Smooth muscle cell of the brain vasculature (primary cell): ENCODE data around the gene RUSF1.

Experiments
- DNase-seq: peaks from one replicate; pipeline ENCODE4 v3.0.0-alpha.2; 2012; ENCODE audit warnings: low read depth, low spot score

Gene RUSF1

GRCh38 chr16:31471241-31471874, 36.8 kb downstream of the RUSF1 start:
- no peak for DNase-seq

DNA sequence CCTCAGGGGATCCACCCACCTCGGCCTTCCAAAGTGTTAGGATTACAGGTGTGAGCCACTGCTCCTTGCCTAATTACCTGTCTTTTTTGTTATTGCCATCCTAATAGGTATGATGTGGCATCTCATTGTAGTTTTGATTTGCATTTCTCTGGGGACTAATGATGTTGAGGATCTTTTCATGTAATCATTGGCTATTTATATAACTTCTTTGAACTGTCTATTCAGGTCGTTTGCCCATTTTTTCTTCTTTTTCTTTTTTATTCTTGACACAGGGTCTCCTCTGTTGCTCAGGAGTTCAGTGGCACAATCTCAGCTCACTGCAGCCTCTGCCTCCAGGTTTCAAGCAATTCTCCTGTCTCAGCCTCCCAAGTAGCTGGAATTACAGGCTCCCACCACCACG, 37.6 kb downstream of the RUSF1 start:
- DNase-seq = no peak

GRCh38 chr16:31467858-31468257, 40.3 kb downstream of the RUSF1 start:
- no peak for DNase-seq

DNA sequence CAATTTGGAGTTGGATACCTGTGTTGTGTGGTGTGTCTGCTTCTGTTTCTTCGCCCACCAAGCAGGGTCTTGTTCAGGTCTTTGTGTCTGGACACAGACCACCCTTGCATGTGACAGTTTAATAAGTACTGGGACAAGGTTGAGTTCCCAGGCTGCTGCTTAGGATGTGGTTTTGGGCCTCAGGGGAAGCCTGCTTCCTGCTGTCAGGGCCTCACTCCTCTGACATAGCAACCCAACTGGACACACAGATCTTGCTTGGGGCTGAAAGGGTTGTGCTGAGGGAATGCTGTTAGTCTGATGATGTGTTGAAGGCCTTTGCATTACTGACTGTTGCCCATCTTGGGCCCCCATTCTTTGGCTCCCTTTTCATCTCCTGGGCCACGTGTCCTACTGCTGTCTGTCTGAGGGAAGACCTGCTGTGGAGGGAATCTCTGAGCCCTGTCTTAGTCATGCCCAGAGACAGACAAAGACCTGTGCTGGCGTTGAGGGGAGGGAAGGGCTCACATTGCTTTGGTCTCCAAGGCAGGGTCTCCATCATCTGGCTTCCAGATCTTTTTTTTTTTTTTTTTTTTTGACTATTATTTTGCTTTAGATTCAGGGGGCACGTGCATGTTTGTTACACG, 40.9 kb downstream of the RUSF1 start:
- DNase-seq = no peak

- no peak for DNase-seq
Measured at GRCh38 chr16:31466381-31466841, 41.8 kb downstream of the RUSF1 start.

GRCh38 chr16:31465788-31466370, 42.3 kb downstream of the RUSF1 start:
- DNase-seq = no peak

GRCh38 chr16:31464781-31465260, 43.4 kb downstream of the RUSF1 start:
- DNase-seq = no peak

- no peak for DNase-seq
Measured at GRCh38 chr16:31464348-31464769, 43.8 kb downstream of the RUSF1 start.

DNA sequence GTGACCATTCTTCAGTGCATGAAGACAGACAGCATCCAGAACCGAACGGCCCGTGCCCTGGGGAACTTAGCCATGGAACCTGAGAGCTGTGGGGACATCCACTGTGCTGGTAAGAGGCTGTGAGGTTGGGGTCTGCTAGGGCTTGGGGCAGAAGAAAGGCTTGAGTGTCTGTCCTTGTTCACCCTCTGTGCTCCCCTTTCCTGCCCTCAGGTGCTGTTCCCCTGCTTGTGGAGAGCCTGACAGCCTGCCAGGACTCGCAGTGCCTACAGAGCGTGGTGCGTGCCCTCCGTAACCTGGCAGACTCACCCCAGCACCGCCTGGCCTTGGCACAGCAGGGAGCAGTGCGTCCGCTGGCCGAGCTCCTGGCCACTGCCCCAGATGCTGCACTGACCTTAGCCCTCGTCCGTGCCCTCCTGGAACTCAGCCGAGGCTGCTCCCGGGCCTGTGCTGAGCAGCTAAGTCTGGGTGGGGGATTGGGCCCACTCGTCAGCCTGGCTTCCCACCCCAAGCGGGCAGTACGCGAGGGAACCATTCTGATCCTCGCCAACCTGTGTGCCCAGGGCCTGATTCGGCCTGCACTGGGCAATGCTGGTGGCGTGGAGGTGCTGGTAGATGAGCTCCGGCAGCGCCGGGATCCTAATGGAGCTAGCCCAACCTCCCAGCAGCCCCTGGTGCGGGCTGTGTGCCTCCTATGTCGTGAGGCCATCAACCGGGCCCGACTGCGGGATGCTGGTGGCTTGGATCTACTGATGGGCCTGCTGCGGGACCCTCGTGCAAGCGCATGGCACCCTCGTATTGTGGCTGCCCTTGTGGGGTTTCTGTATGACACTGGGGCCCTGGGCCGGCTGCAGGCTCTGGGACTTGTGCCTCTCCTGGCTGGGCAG, 46.0 kb downstream of the RUSF1 start:
- DNase-seq = no peak

- DNase-seq = no peak
Measured at GRCh38 chr16:31461201-31461920, 46.8 kb downstream of the RUSF1 start.

- no peak for DNase-seq
Measured at GRCh38 chr16:31460582-31461002, 47.6 kb downstream of the RUSF1 start.

DNA sequence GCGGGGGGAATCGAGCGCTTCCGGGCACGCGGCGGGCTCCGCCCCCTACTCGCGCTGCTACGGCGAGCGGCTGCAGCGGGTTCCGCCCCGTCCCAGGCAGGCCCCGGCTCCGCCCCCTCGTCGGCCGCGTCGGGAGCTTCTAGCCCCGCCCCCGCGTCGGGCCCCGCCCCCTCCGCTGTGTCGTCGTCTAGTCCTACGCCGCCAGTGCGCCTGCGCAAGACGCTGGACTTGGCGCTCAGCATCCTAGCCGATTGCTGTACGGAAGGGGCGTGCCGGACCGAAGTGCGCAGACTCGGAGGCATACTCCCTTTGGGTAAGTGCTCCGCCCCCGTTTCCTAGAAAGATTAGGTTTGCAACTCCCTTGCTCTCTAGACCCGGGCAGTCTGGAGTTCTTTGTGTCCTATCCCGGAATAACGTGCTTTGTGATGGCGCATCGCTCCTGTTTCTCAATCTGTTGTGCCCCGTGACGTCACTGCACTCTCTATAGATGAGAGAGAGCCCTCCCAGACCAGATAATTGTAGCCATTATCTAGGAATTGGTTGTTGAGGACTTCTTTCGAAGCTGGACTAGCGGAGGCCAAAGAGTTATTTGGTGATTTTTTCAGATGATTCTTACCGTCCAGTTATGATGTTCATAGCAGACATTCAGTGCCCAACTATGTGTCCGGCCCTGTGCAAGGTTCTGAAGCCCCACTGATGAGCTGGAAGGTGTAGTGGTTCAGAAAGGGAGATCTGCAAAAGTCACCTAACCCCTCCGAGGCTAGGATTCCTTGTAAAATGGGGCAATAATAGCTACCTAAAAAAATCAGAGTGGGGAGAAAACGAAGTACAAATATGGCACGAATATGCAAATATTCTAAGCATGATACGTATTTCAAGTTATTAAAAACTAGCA, 48.3 kb downstream of the RUSF1 start:
- DNase-seq = peak; percentile 97

DNA sequence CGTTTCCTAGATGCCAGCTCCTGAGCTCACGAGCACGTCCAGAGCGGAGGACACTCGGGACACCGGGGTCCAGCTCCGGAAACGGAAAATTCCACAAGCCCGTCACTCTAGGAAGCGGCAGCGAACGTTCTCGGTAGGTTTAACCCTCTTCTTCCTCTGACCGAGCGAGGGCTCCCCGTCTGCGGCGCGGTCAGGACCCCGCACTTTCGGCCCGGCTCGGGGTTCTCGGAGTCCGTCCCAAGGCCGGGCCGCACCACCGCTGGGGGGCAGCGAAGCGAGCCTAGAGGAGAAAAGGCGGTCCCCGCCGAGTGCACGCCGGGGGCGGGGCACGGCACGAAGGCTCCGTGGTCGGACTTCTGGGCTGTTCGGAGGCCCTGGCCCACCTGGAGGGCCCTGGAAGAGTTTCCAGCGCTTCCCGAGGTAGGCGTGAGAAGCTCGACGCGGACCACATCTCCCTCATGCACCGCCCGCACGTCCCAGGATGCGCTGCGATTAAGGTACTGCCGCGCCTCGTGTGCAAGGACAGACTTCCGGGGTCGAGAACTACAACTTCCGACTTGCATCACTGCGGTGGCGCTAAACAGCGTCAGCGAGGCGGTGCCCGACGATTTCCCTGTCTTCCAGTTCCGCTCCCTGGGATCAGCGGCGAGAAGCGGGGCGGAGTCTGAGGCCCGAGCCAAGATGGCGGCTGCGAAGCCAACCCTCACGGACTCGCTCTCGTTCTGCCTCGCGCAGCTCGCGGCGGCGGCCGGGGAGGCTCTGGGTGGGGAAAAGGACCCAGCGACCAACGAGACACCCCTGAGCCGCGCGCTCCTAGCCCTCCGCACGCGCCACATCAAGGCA, 49.1 kb downstream of the RUSF1 start, which contains the start of gene ARMC5:
ARMC5 (plus strand) TSS at position 658 of the 843 bp plus-strand sequence; CDS start at position 682, 24 bp downstream.
- DNase-seq = peak; percentile 97

- no peak for DNase-seq
Measured at GRCh38 chr16:31458073-31458843, 49.9 kb downstream of the RUSF1 start.

- DNase-seq = no peak
Measured at GRCh38 chr16:31456988-31457360, 51.2 kb downstream of the RUSF1 start.

DNA sequence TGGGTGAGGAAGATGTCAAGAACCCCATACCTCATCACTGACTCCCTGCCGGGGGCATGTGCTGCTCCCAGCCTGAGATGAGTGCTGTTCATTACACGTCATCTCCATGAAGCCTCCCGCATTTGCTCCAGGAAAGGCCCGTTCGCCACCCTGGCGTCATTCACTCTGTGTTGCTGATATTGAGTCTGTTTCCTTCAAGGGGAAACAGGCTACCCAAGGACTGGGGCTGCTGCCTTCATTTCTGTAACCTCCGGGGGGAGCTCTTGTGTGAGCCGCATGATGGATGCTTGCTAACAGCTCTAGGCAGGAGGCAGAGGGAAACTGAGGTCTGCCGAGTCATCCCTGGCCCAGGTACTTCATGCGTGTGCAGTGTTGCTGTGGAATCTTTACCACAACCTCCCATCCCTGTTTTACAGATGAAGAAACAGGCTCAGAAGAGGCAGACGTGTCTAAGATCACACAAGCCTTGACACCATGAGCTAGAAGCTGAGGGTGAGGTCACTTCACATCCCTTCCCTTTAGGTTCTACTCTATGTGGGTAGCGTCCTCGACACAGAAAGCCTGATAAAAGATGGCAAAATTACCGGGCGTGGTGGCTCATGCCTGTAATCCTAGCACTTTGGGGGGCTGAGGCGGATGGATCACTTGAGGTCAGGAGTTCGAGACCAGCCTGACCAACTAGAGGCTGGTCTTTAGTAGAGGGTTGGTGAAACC, 52.4 kb downstream of the RUSF1 start:
- no peak for DNase-seq

GRCh38 chr16:31453255-31454204, 54.7 kb downstream of the RUSF1 start:
- DNase-seq = no peak
